HepG2 (cell line): ENCODE results near the gene PPP2R2C. TPM values are rescaled to one million over a fixed set of nuclear protein-coding genes. Genes with fewer than 3 reads are reported as not detected.
A peak's percentile ranks its signal among the peaks of the same experiment; 100 is the strongest.

Source experiments
- ARNT ChIP-seq: fragments of 450-650 bp; IDR thresholded peaks from 2 replicates; pipeline ENCODE4 v1.6.1; 2017
- BHLHE40 ChIP-seq: IDR thresholded peaks from 2 replicates; pipeline ENCODE4 v1.6.1; 2011; ENCODE audit warnings: low read length, improper control_type of control experiment
- BORCS8-MEF2B ChIP-seq: sonication (generic); formaldehyde crosslinking; IDR thresholded peaks from 2 replicates; pipeline ENCODE4 v1.8.0; 2022; ENCODE audit warnings: mild to moderate bottlenecking, missing genetic modification reagents
- CREM ChIP-seq, 2 experiments: sonication (generic) in 1 of 2; formaldehyde crosslinking in 1 of 2; IDR thresholded peaks; 2 replicates each; pipeline versions ENCODE4 v1.4.0 to v1.6.1; 2016 to 2020; ENCODE audit warnings: antibody characterized with exemption in 1 of 2, mild to moderate bottlenecking in 1 of 2, missing genetic modification reagents in 1 of 2
- DR1 ChIP-seq: sonication (generic); formaldehyde crosslinking; IDR thresholded peaks from 2 replicates; pipeline ENCODE4 v1.8.0; 2021; ENCODE audit warnings: mild to moderate bottlenecking, missing genetic modification reagents, inconsistent platforms
- ELF4 ChIP-seq: sonication (generic); formaldehyde crosslinking; IDR thresholded peaks from 2 replicates; pipeline ENCODE4 v1.5.0; 2020; ENCODE audit warnings: missing genetic modification reagents, mild to moderate bottlenecking, moderate library complexity, borderline replicate concordance
- GABPB1 ChIP-seq: IDR thresholded peaks from 2 replicates; pipeline ENCODE4 v1.6.1; 2016; ENCODE audit warnings: mild to moderate bottlenecking, missing genetic modification reagents, moderate library complexity, missing compliant biosample characterization
- HOXD1 ChIP-seq: sonication (generic); formaldehyde crosslinking; IDR thresholded peaks from 2 replicates; pipeline ENCODE4 v1.5.0; 2020; ENCODE audit warnings: missing genetic modification reagents
- JARID2 ChIP-seq: sonication (generic); formaldehyde crosslinking; IDR thresholded peaks from 2 replicates; pipeline ENCODE4 v1.8.1; 2023; ENCODE audit warnings: missing genetic modification reagents, inconsistent platforms; ENCODE audit not compliant: insufficient replicate concordance
- KDM3A ChIP-seq: IDR thresholded peaks from 2 replicates; pipeline ENCODE4 v1.6.1; 2018; ENCODE audit warnings: low read depth, missing compliant biosample characterization
- KLF16 ChIP-seq, 2 experiments: sonication (generic) in 1 of 2; formaldehyde crosslinking in 1 of 2; IDR thresholded peaks; 2 replicates each; pipeline versions ENCODE4 v1.6.1 to v1.8.0; 2016 to 2023; ENCODE audit warnings: missing genetic modification reagents in 2 of 2, missing compliant biosample characterization in 1 of 2
- MTF2 ChIP-seq: sonication (generic); formaldehyde crosslinking; IDR thresholded peaks from 2 replicates; pipeline ENCODE4 v1.5.0; 2020; ENCODE audit warnings: missing genetic modification reagents, borderline replicate concordance
- RXRA ChIP-seq: sonication (generic); formaldehyde crosslinking; IDR thresholded peaks from 2 replicates; pipeline ENCODE4 v1.5.1; 2020; ENCODE audit warnings: missing genetic modification reagents
- SSRP1 ChIP-seq: IDR thresholded peaks from 2 replicates; pipeline ENCODE4 v1.6.1; 2016; ENCODE audit warnings: control low read depth
- STAT5B ChIP-seq: sonication (generic); formaldehyde crosslinking; IDR thresholded peaks from 2 replicates; pipeline ENCODE4 v1.4.0; 2020; ENCODE audit warnings: missing genetic modification reagents
- TBL1XR1 ChIP-seq: fragments of 150-350 bp; IDR thresholded peaks from 2 replicates; pipeline ENCODE4 v1.6.1; 2014; ENCODE audit warnings: borderline replicate concordance, low read length; ENCODE audit not compliant: partially characterized antibody
- ZBTB2 ChIP-seq: sonication (generic); formaldehyde crosslinking; IDR thresholded peaks from 2 replicates; pipeline ENCODE4 v1.8.0; 2022; ENCODE audit warnings: low read depth, missing genetic modification reagents
- ZBTB34 ChIP-seq: sonication (generic); formaldehyde crosslinking; IDR thresholded peaks from 2 replicates; pipeline ENCODE4 v1.8.0; 2022; ENCODE audit warnings: mild to moderate bottlenecking, missing genetic modification reagents
- ZBTB42 ChIP-seq: sonication (generic); formaldehyde crosslinking; IDR thresholded peaks from 2 replicates; pipeline ENCODE4 v1.5.0; 2020; ENCODE audit warnings: mild to moderate bottlenecking, missing genetic modification reagents
- ZEB1 ChIP-seq: IDR thresholded peaks from 2 replicates; pipeline ENCODE4 v1.6.1; 2012; ENCODE audit warnings: mild to moderate bottlenecking, low read depth, inconsistent platforms; ENCODE audit not compliant: insufficient replicate concordance
- ZFP82 ChIP-seq: sonication (generic); formaldehyde crosslinking; IDR thresholded peaks from 2 replicates; pipeline ENCODE4 v1.5.1; 2020; ENCODE audit warnings: mild to moderate bottlenecking, missing genetic modification reagents, borderline replicate concordance
- ZNF207 ChIP-seq: fragments of 450-650 bp; IDR thresholded peaks from 2 replicates; pipeline ENCODE4 v1.6.1; 2016; ENCODE audit warnings: antibody characterized with exemption, borderline replicate concordance
- ZNF235 ChIP-seq: sonication (generic); formaldehyde crosslinking; IDR thresholded peaks from 2 replicates; pipeline ENCODE4 v1.8.1; 2023; ENCODE audit warnings: mild to moderate bottlenecking, missing genetic modification reagents, borderline replicate concordance
- ZNF337 ChIP-seq: sonication (generic); formaldehyde crosslinking; IDR thresholded peaks from 2 replicates; pipeline ENCODE4 v1.5.1; 2020; ENCODE audit warnings: missing genetic modification reagents, low read depth, mild to moderate bottlenecking, borderline replicate concordance
- ZNF350 ChIP-seq: sonication (generic); formaldehyde crosslinking; IDR thresholded peaks from 2 replicates; pipeline ENCODE4 v1.4.0; 2020; ENCODE audit warnings: mild to moderate bottlenecking, low read depth, missing genetic modification reagents, borderline replicate concordance
- ZNF644 ChIP-seq: IDR thresholded peaks from 2 replicates; pipeline ENCODE4 v1.6.1; 2016; ENCODE audit warnings: low read depth
- ZNF660 ChIP-seq: sonication (generic); formaldehyde crosslinking; IDR thresholded peaks from 2 replicates; pipeline ENCODE4 v1.5.1; 2020; ENCODE audit warnings: mild to moderate bottlenecking, low read depth, missing genetic modification reagents, borderline replicate concordance
- ZNF83 ChIP-seq: sonication (generic); formaldehyde crosslinking; IDR thresholded peaks from 2 replicates; pipeline ENCODE4 v1.4.0; 2020; ENCODE audit warnings: missing genetic modification reagents, mild to moderate bottlenecking, borderline replicate concordance
- ZSCAN30 ChIP-seq: sonication (generic); formaldehyde crosslinking; IDR thresholded peaks from 2 replicates; pipeline ENCODE4 v1.5.0; 2020; ENCODE audit warnings: mild to moderate bottlenecking, missing genetic modification reagents
- polyA plus RNA-seq, 8 experiments: library from polyadenylated mRNA; depleted of rRNA in 3 of 8; stranded (reverse) in 7 of 8; unstranded in 1 of 8; fragments of >200 nt; fragmentation: Illumina TruSeq in 4 of 8; extraction: Trizol in 4 of 8; gene quantifications; 2 replicates each; pipeline versions ENCODE4 v1.2.1 to v1.2.3, GENCODE V29; 2011 to 2016; ENCODE audit warnings: low read depth in 4 of 8, missing spikeins in 1 of 8, mixed read lengths in 1 of 8; ENCODE audit not compliant: insufficient read depth in 1 of 8
- total RNA-seq, 5 experiments: library from RNA; depleted of rRNA; stranded (reverse); fragments of >200 nt; fragmentation: Illumina TruSeq; extraction: Trizol; gene quantifications; 2 replicates each; pipeline ENCODE4 v1.2.3, GENCODE V29; 2016; ENCODE audit warnings: low read depth in 1 of 5

PPP2R2C gene
- total and polyA plus RNA-seq, 2 of the 13 experiments (the other 11 are each of a cell fraction or from before 2014, with no cell fraction given) = 0.60 to 8.6 TPM

- TF ChIP-seq ZBTB34 (peak; percentile 49; the same call in 1 of the 2 replicates), ZBTB42 (peak; percentile 54; the same call in 1 of the 2 replicates), GABPB1 (CRISPR knock-in tag) (peak; percentile 38), KDM3A (CRISPR knock-in tag) (no peak), SSRP1 (CRISPR knock-in tag) (peak; percentile 78; the same call in 1 of the 2 replicates), CREM (IDR thresholded peaks at IDR 0.05) (peak; percentile 68; the same call in 1 of the 2 replicates), CREM (CRISPR knock-in tag; IDR thresholded peaks at IDR 0.05) (no peak), ZNF337 (CRISPR knock-in tag) (no peak), ZEB1 (no peak), ARNT (no peak), ZNF350 (CRISPR knock-in tag) (peak; percentile 28; the same call in 1 of the 2 replicates), ZBTB2 (0 out of 2 replicates have a peak, but pooled peaks have one; percentile 55), ZFP82 (CRISPR knock-in tag) (no peak), ZNF660 (CRISPR knock-in tag) (no peak), ZNF644 (CRISPR knock-in tag) (no peak), JARID2 (CRISPR knock-in tag) (no peak), KLF16 (CRISPR knock-in tag; IDR thresholded peaks at IDR 0.05) (no peak), DR1 (CRISPR knock-in tag) (no peak), HOXD1 (CRISPR knock-in tag) (no peak; the same call in 1 of the 2 replicates), MTF2 (no peak), ZSCAN30 (CRISPR knock-in tag) (no peak), ZNF83 (no peak), TBL1XR1 (no peak), BHLHE40 (no peak), ZNF235 (CRISPR knock-in tag) (no peak), ELF4 (CRISPR knock-in tag) (no peak; the same call in 1 of the 2 replicates), BORCS8-MEF2B (CRISPR knock-in tag) (0 out of 2 replicates have a peak, but pooled peaks have one; percentile 29), RXRA (peak; percentile 57; the same call in 1 of the 2 replicates), STAT5B (CRISPR knock-in tag) (no peak), ZNF207 (no peak)
Observed at GRCh38 chr4:6322761-6323566, 149.4 kb downstream of the PPP2R2C start (continued).
